Ovary (tissue), 9 donors: ENCODE data around the gene SELENOV. TPM values are rescaled to one million over a fixed set of nuclear protein-coding genes. Genes with fewer than 3 reads are reported as not detected.

Experiments
- DNase-seq, 5 donors: peaks; one replicate each; pipeline ENCODE4 v3.0.0-alpha.2; 2019 to 2020
- H3K27ac ChIP-seq, 2 donors: fragments of 200-600 bp; one replicate each; pipeline versions ENCODE4 v1.5.1 to v1.8.0; 2019 to 2022
- H3K27me3 ChIP-seq: fragments of 200-600 bp; one replicate; pipeline ENCODE4 v1.8.0; 2022
- H3K36me3 ChIP-seq: fragments of 200-600 bp; sonication (generic); one replicate; pipeline ENCODE4 v1.5.1; 2019
- H3K4me1 ChIP-seq: one replicate; pipeline ENCODE4 v1.8.1; 2013; ENCODE audit warnings: mild to moderate bottlenecking, moderate library complexity; ENCODE audit not compliant: insufficient read depth
- H3K4me3 ChIP-seq: fragments of 200-600 bp; sonication (generic); one replicate; pipeline ENCODE4 v1.5.1; 2017
- H3K9me3 ChIP-seq, 2 donors: fragments of 200-600 bp in 1 of 2; sonication (generic) in 1 of 2; one replicate each; pipeline versions ENCODE4 v1.5.1 to v1.8.1; 2013 to 2019; ENCODE audit warnings: mild to moderate bottlenecking in 1 of 2, moderate library complexity in 1 of 2
- CTCF ChIP-seq, 3 donors: fragments of 450-650 bp in 2 of 3; fragments of 200-600 bp in 1 of 3; IDR thresholded peaks; one replicate each; pipeline versions ENCODE4 v1.5.1 to v1.8.0; 2016 to 2022; ENCODE audit warnings: antibody characterized with exemption in 3 of 3, mild to moderate bottlenecking in 1 of 3
- EP300 ChIP-seq: sonication (generic); formaldehyde crosslinking; IDR thresholded peaks from one replicate; pipeline ENCODE4 v1.6.1; 2017; ENCODE audit warnings: antibody characterized with exemption
- POLR2A ChIP-seq: fragments of 450-650 bp; IDR thresholded peaks from one replicate; pipeline ENCODE4 v1.6.1; 2017; ENCODE audit warnings: antibody characterized with exemption, mild to moderate bottlenecking, moderate library complexity
- WGBS, 3 donors: extraction: QIAGEN DNeasy Blood & Tissue Kit in 1 of 3; methylation state at CpG; one replicate each; pipeline versions ENCODE4 v1.1.5 to v1.1.7; 2013 to 2017; 5-methylcytosine and 5-hydroxymethylcytosine counted together
- intact Hi-C, 4 donors: fragments of 100-400 bp; cut with DNase I; formaldehyde crosslinking; loops; one replicate each; pipeline versions ENCODE4 v1.11.0 to v1.15.1; 2022 to 2023
- polyA plus RNA-seq, 2 donors: library from polyadenylated mRNA; stranded (reverse); fragments of 200-250 nt in 1 of 2; fragments of 350-450 nt in 1 of 2; fragmentation: Illumina TruSeq in 1 of 2; extraction: RNeasy Lipid Tissue Mini Kit (QIAGEN cat#74804) in 1 of 2; gene quantifications; one replicate each; pipeline ENCODE4 v1.2.3, GENCODE V29; 2013 to 2014
- total RNA-seq, 7 donors: library from RNA; depleted of rRNA in 2 of 7; stranded (reverse); fragments of >200 nt in 2 of 7; fragmentation: NEBNext Ultra II Directional in 3 of 7; extraction: Animal tissue kit (Norgen Biotek cat#: 25700) in 3 of 7; gene quantifications; one replicate each; pipeline versions ENCODE4 v1.1.0 to v1.2.4, GENCODE V29; 2016 to 2023
- donor health status: DM: no; HTN: no; CAD: no; lungs with moderate emphysema.
- donor health status: DM: no; HTN: no; CAD: no.
- donor health status: Bipolar disorder and iron deficiency.
- donor health status: DM: yes; HTN: yes; CAD: no.
- donor health status: DM: no; HTN: no; CAD: no.
- donor health status: DM: yes; HTN: yes; CAD: no.

Gene SELENOV
- total and polyA plus RNA-seq, 9 donors: 0.27 to 0.39 TPM; not detected in 7

GRCh38 chr19:39500543-39500942, 14.4 kb upstream of the SELENOV start:
- 37 to 49% (median 42%) methylated on average over 4 of the region's 4 CpGs for WGBS, 3 donors
- no peaks in the 10 kb centered on the region for H3K9me3 ChIP-seq
- H3K4me3 ChIP-seq: no peak overlapping the region
- H3K36me3 ChIP-seq: no peaks in the 10 kb centered on the region
- TF ChIP-seq EP300 (no peak), POLR2A (no peak), CTCF (IDR thresholded peaks at IDR 0.05) (no peak)
- intact Hi-C loops: no loop called here
- H3K27ac ChIP-seq: no peak overlapping the region
- no peaks in the 10 kb centered on the region for H3K4me1 ChIP-seq
- no peak for DNase-seq
- peaks cover 4% of the 10 kb centered on the region for H3K27me3 ChIP-seq

GRCh38 chr19:39501340-39501739, 13.6 kb upstream of the SELENOV start:
- Histone ChIP-seq H3K9me3 (no peaks in the 10 kb centered on the region), H3K4me3 (no peak overlapping the region), H3K27me3 (peaks cover 4% of the 10 kb centered on the region), H3K27ac (no peak overlapping the region), H3K4me1 (no peaks in the 10 kb centered on the region), H3K36me3 (no peaks in the 10 kb centered on the region)
- TF ChIP-seq CTCF (IDR thresholded peaks at IDR 0.05) (no peak), POLR2A (no peak), EP300 (no peak)
- 70 to 74% (median 73%) methylated on average over 5 of the region's 5 CpGs for WGBS, 3 donors
- intact Hi-C loops: no loop called here
- no peak for DNase-seq

GRCh38 chr19:39502640-39503417, 12.1 kb upstream of the SELENOV start:
- peak; percentile 18 to 67 (median 55) for DNase-seq
- Histone ChIP-seq H3K4me3 (no peak overlapping the region), H3K27me3 (peaks cover under 1% of the 10 kb centered on the region), H3K9me3 (no peaks in the 10 kb centered on the region), H3K4me1 (peaks cover 9% of the 10 kb centered on the region), H3K27ac (no peak overlapping the region), H3K36me3 (no peaks in the 10 kb centered on the region)
- WGBS, 3 donors: 10 to 13% (median 12%) methylated on average over 68 to 69 of the region's 69 CpGs
- TF ChIP-seq EP300 (no peak), CTCF (IDR thresholded peaks at IDR 0.05) (peak; percentile 38 to 66 (median 63))
- intact Hi-C loops: loop anchor here in 1 of 4 donors (2.0 kb wide), 1 partner anchor 22 kb away; no protein-coding TSS in a partner anchor

- no peak overlapping the region for H3K4me3 ChIP-seq
- no peak for TF ChIP-seq POLR2A
- intact Hi-C loops: no loop called here
- no peaks in the 10 kb centered on the region for H3K9me3 ChIP-seq
- H3K4me1 ChIP-seq: peaks cover 9% of the 10 kb centered on the region
- no peaks in the 10 kb centered on the region for H3K27me3 ChIP-seq
- 43 to 53% (median 50%) methylated on average over 7 of the region's 7 CpGs for WGBS, 3 donors
- no peak overlapping the region for H3K27ac ChIP-seq
- no peaks in the 10 kb centered on the region for H3K36me3 ChIP-seq
- no peak for DNase-seq
Observed at GRCh38 chr19:39506598-39506943, 8.4 kb upstream of the SELENOV start.

GRCh38 chr19:39506944-39507714, 7.8 kb upstream of the SELENOV start:
- H3K27ac ChIP-seq: no peak overlapping the region
- intact Hi-C loops: no loop called here
- H3K4me3 ChIP-seq: peak overlapping the region; percentile 22
- no peaks in the 10 kb centered on the region for H3K9me3 ChIP-seq
- no peaks in the 10 kb centered on the region for H3K36me3 ChIP-seq
- DNase-seq: peak in 2 of 5 donors; percentile 59 to 65
- no peaks in the 10 kb centered on the region for H3K27me3 ChIP-seq
- 1 to 4% (median 2%) methylated on average over 77 to 96 of the region's 96 CpGs for WGBS, 3 donors
- no peak for TF ChIP-seq EP300
- no peak for TF ChIP-seq CTCF (IDR thresholded peaks at IDR 0.05)
- TF ChIP-seq POLR2A: no peak
- H3K4me1 ChIP-seq: peaks cover 9% of the 10 kb centered on the region
